ENCODE measurements around the gene RBL2. TPM values are rescaled to one million over a fixed set of nuclear protein-coding genes. Genes with fewer than 3 reads are reported as not detected.

The RBL2 gene
- total and polyA plus RNA-seq, 7 donors: 25.0 to 113 (median 74.9) TPM

DNA sequence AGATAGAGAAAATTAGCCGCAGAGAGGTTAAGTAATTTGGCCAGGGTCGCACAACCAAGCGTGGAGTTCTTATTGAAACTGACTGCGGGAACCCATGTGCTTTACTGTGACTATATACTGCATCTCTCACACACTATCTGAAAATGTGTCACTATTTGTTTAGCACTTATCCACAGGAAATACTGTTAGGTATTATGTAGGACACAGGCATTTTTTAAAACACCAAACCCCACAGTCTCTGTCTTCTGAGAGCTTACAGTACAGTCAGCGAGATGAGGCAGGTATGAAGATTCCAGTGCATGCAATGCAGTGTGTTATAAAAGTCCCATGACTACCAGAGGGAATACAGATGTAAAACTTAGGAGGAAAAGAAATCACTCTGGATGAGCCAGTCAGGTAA lies 11.3 kb downstream of the RBL2 start:
- no peaks in the 10 kb centered on the region for H3K4me1 ChIP-seq
- no peak overlapping the region for H3K4me3 ChIP-seq
- DNase-seq: no peak
- TF ChIP-seq, protein P1, sequence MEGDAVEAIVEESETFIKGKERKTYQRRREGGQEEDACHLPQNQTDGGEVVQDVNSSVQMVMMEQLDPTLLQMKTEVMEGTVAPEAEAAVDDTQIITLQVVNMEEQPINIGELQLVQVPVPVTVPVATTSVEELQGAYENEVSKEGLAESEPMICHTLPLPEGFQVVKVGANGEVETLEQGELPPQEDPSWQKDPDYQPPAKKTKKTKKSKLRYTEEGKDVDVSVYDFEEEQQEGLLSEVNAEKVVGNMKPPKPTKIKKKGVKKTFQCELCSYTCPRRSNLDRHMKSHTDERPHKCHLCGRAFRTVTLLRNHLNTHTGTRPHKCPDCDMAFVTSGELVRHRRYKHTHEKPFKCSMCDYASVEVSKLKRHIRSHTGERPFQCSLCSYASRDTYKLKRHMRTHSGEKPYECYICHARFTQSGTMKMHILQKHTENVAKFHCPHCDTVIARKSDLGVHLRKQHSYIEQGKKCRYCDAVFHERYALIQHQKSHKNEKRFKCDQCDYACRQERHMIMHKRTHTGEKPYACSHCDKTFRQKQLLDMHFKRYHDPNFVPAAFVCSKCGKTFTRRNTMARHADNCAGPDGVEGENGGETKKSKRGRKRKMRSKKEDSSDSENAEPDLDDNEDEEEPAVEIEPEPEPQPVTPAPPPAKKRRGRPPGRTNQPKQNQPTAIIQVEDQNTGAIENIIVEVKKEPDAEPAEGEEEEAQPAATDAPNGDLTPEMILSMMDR (IDR thresholded peaks at IDR 0.05): no peak
- TF ChIP-seq POLR2AphosphoS5 (IDR thresholded peaks at IDR 0.05) (no peak), POLR2A (IDR thresholded peaks at IDR 0.05) (no peak), EP300 (IDR thresholded peaks at IDR 0.05) (no peak)
- H3K27me3 ChIP-seq: no peaks in the 10 kb centered on the region
- no peaks in the 10 kb centered on the region for H3K9me3 ChIP-seq
- H3K27ac ChIP-seq: no peak overlapping the region
- WGBS, 2 donors: 93 to 96% methylated on average over 5 of the region's 5 CpGs
- intact Hi-C loops (cut with DNase I): no loop called here
- peaks cover 0 to 93% (median 10%) of the 10 kb centered on the region in 4 donors for H3K36me3 ChIP-seq

DNA sequence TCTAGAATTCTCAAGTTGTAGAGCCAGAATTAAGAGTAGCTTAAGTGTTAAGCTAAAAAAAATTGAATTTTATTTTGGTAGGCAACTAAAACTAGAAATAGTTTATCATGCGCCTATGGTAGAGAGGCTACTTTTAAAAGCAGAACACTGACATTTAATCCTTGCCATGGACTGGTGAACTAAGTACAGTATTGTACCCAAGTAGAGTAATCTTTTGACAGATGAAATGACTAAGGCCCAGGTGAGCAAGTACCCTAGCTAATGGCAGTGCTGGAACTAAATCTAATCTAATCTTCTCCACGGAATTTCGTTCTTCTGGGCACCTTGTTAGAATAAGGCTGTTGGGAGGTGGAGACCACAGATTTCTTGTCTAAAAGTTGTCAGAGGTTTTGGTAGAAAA lies 11.8 kb downstream of the RBL2 start:
- peaks cover 0 to 92% (median 10%) of the 10 kb centered on the region in 4 donors for H3K36me3 ChIP-seq
- 79 to 93% methylated on average over 3 of the region's 3 CpGs for WGBS, 2 donors

DNA sequence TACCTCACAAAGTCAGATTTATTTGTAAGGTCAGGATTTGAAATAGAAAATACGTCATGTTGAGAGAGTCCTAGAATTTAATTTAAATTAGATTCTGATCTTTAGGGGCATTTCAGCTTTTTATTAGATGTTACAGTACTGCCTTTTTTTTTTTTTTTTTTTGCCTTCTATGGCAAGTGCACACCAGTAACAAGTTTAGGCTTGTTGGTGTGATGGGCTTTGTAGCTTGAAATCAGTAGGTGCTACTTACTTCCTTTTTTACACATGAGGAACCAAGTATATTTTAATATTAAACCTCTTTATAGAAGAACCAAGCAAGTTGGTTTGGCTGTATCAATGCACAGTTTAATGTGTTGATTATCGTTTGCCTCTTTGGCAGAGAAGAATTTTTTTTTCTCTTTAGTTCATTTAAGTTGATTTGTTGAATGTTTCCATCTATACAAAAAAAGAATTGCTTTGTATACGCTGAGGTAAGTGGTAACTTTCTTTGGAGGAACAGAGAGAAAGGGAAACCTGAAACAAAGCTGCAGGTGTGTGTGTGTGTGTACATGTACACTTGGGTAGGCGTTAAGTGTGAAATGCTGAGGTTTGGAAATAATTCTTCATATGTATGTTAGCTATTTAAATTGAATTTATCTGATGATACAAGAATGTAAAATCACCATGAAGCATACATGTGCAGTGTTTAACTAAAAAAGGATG lies 15.7 kb downstream of the RBL2 start:
- Histone ChIP-seq H3K9me3 (no peaks in the 10 kb centered on the region), H3K4me3 (no peak overlapping the region), H3K27ac (no peak overlapping the region), H3K36me3 (peaks cover 0 to 89% (median 19%) of the 10 kb centered on the region in 4 donors), H3K27me3 (no peaks in the 10 kb centered on the region), H3K4me1 (no peaks in the 10 kb centered on the region)
- WGBS, 2 donors: 76 to 92% methylated on average over 4 of the region's 4 CpGs
- TF ChIP-seq, protein P1 (IDR thresholded peaks at IDR 0.05): no peak
- TF ChIP-seq POLR2A (IDR thresholded peaks at IDR 0.05) (no peak), POLR2AphosphoS5 (IDR thresholded peaks at IDR 0.05) (no peak), EP300 (IDR thresholded peaks at IDR 0.05) (no peak)
- DNase-seq: no peak
- intact Hi-C loops (cut with DNase I): no loop called here

More for the DNA sequence above, 11.8 kb downstream of the RBL2 start:
- DNase-seq: no peak
- TF ChIP-seq, protein P1 (IDR thresholded peaks at IDR 0.05): no peak
- TF ChIP-seq POLR2A (IDR thresholded peaks at IDR 0.05) (no peak), EP300 (IDR thresholded peaks at IDR 0.05) (no peak), POLR2AphosphoS5 (IDR thresholded peaks at IDR 0.05) (no peak)
- intact Hi-C loops (cut with DNase I): no loop called here
- Histone ChIP-seq H3K4me3 (no peak overlapping the region), H3K4me1 (no peaks in the 10 kb centered on the region), H3K27me3 (no peaks in the 10 kb centered on the region), H3K9me3 (no peaks in the 10 kb centered on the region), H3K27ac (no peak overlapping the region)

DNA sequence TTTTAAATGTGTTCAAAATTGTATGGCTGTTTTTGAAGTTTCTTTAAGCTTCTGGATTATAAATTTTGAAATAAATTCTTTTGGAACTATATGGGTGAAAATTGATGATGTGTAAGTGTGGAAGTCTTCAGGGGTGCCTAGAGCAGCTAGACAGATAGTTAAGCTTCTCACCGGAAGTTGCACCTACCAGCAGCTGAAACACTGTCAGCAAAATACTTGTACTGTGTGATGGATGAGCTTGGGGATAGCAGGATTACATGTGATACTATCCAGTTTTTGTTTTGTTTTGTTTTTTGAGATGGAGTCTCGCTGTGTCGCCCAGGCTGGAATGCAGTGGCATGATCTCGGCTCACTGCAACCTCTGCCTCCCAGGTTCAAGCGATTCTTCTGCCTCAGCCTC lies 19.7 kb downstream of the RBL2 start:
- Histone ChIP-seq H3K4me1 (no peaks in the 10 kb centered on the region), H3K9me3 (no peaks in the 10 kb centered on the region), H3K27me3 (no peaks in the 10 kb centered on the region), H3K27ac (no peak overlapping the region), H3K4me3 (no peak overlapping the region), H3K36me3 (peaks cover 0 to 89% (median 37%) of the 10 kb centered on the region in 4 donors)
- TF ChIP-seq EP300 (IDR thresholded peaks at IDR 0.05): no peak
- TF ChIP-seq, protein P1 (IDR thresholded peaks at IDR 0.05): no peak
- no peak for TF ChIP-seq POLR2A (IDR thresholded peaks at IDR 0.05)
- no peak for TF ChIP-seq POLR2AphosphoS5 (IDR thresholded peaks at IDR 0.05)
- intact Hi-C loops (cut with DNase I): no loop called here
- DNase-seq: no peak
- 94 to 97% methylated on average over 5 of the region's 5 CpGs for WGBS, 2 donors

Measured in sigmoid colon (tissue), 7 donors.